Sigmoid colon (tissue), 7 donors: ENCODE results near the gene PTPRZ1. TPM values are rescaled to one million over a fixed set of nuclear protein-coding genes. Genes with fewer than 3 reads are reported as not detected.

Experiments used
- DNase-seq: peaks from one replicate; pipeline ENCODE4 v3.0.0-alpha.2; 2019
- H3K27ac ChIP-seq, 4 donors: fragments of 200-600 bp; sonication (generic); one replicate each; pipeline ENCODE4 v1.5.1; 2016 to 2019; ENCODE audit warnings: mild to moderate bottlenecking in 1 of 4
- H3K27me3 ChIP-seq, 3 donors: fragments of 200-600 bp; sonication (generic); one replicate each; pipeline ENCODE4 v1.5.1; 2019; ENCODE audit warnings: mild to moderate bottlenecking in 1 of 3
- H3K36me3 ChIP-seq, 4 donors: fragments of 200-600 bp; sonication (generic); one replicate each; pipeline ENCODE4 v1.5.1; 2016 to 2019
- H3K4me1 ChIP-seq, 4 donors: fragments of 200-600 bp; sonication (generic); one replicate each; pipeline ENCODE4 v1.5.1; 2017 to 2019
- H3K4me3 ChIP-seq, 4 donors: fragments of 200-600 bp; sonication (generic); one replicate each; pipeline ENCODE4 v1.5.1; 2017 to 2019; ENCODE audit warnings: mild to moderate bottlenecking in 2 of 4, moderate library complexity in 1 of 4
- H3K9me3 ChIP-seq, 4 donors: fragments of 200-600 bp in 3 of 4; sonication (generic) in 3 of 4; one replicate each; pipeline versions ENCODE4 v1.5.1 to v1.6.1; 2013 to 2019
- EP300 ChIP-seq, 4 donors: sonication (generic); formaldehyde crosslinking; IDR thresholded peaks; one replicate each; pipeline ENCODE4 v1.6.1; 2017; ENCODE audit warnings: antibody characterized with exemption in 4 of 4
- POLR2A ChIP-seq, 2 donors: fragments of 450-650 bp; IDR thresholded peaks; one replicate each; pipeline ENCODE4 v1.6.1; 2016; ENCODE audit warnings: antibody characterized with exemption in 2 of 2, mild to moderate bottlenecking in 2 of 2, moderate library complexity in 2 of 2
- POLR2AphosphoS5 ChIP-seq, 4 donors: sonication (generic); formaldehyde crosslinking; IDR thresholded peaks; one replicate each; pipeline ENCODE4 v1.6.1; 2017; ENCODE audit warnings: antibody characterized with exemption in 4 of 4
- WGBS, 2 donors: extraction: QIAGEN DNeasy Blood & Tissue Kit; methylation state at CpG; one replicate each; pipeline ENCODE4 v1.1.7; 2013; 5-methylcytosine and 5-hydroxymethylcytosine counted together
- intact Hi-C: fragments of 100-400 bp; cut with DNase I; formaldehyde crosslinking; loops from one replicate; pipeline ENCODE4 v1.15.1; 2023
- polyA plus RNA-seq, 3 donors: library from polyadenylated mRNA; stranded (reverse); fragments of 200-250 nt; gene quantifications; one replicate each; pipeline ENCODE4 v1.2.3, GENCODE V29; 2013
- total RNA-seq, 4 donors: library from RNA; depleted of rRNA; stranded (reverse); fragments of >200 nt; gene quantifications; one replicate each; pipeline ENCODE4 v1.1.0, GENCODE V29; 2016
- TF ChIP-seq, protein P1 (sequence below), 4 experiments: fragments of 450-650 bp in 3 of 4; fragments of 200-600 bp in 1 of 4; IDR thresholded peaks; one replicate each; pipeline ENCODE4 v1.5.1; 2016 to 2019; ENCODE audit warnings: antibody characterized with exemption in 4 of 4, mild to moderate bottlenecking in 3 of 4, moderate library complexity in 2 of 4
- donor health status: healthy with polysubstance abuse.
- donor health status: Bipolar disorder and iron deficiency.
- donor health status: healthy.

PTPRZ1 gene
- total and polyA plus RNA-seq, 7 donors = under 0.01 to 19.4 (median 6.7) TPM; not detected in 1

DNA sequence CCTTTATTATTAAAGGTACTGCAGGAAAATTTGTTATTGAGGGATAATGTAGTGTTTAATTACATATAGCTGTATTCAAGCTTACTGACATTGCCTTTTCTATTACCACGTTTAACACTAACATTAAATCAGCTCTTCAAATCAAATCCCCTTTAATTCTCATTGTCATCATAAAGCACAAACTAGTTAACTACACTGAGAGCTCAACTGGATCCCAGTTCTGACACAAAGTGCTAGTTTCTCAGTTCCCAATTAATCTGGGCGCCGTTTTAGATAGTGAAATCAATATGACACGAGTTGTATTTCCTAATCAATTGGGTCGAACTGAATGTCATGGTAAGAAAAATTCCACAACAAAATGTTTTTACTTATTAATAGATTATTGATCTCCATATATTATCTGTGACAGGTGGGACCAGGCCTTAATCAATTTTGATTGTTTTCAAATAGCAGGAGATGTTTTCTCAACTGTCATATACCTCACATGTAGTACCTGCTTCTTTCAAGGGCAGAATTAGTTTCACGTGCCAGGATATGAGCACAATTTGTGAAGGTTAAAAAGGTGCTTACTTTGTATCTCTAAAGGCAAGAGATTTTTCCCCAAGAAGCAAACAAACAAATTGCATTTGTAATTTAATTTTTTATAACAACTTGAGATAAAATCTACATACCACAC lies 200.1 kb downstream of the PTPRZ1 start:
- 86 to 89% methylated on average over 6 of the region's 6 CpGs for WGBS, 2 donors
- intact Hi-C loops = no loop called here

DNA sequence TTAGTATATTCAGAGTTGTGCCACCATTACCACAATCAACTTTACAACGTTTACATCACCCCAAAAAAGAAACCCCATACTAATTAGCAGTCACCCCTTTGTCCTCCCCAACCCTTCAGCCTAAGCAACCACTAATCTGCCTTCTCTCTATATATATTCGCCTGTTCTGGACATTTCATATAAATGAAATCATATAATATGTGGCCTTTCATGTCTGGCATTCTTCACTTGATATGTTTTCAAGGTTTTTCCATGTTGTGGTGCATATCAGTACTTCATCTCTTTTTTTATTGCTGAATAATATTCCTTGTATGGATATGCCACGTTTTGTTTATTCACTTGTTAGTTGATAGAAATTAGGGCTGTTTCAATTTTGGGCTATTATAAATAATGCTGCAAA lies 200.7 kb downstream of the PTPRZ1 start:
- intact Hi-C loops = no loop called here
- Histone ChIP-seq H3K4me1 (no peaks in the 10 kb centered on the region), H3K27me3 (no peaks in the 10 kb centered on the region), H3K4me3 (no peak overlapping the region), H3K36me3 (peaks cover 0 to 51% (median 12%) of the 10 kb centered on the region in 4 donors), H3K27ac (no peak overlapping the region), H3K9me3 (peaks cover 0 to 2% (median 0%) of the 10 kb centered on the region in 4 donors)
- TF ChIP-seq EP300 (IDR thresholded peaks at IDR 0.05) = no peak
- TF ChIP-seq POLR2A (IDR thresholded peaks at IDR 0.05) = no peak
- TF ChIP-seq, protein P1, sequence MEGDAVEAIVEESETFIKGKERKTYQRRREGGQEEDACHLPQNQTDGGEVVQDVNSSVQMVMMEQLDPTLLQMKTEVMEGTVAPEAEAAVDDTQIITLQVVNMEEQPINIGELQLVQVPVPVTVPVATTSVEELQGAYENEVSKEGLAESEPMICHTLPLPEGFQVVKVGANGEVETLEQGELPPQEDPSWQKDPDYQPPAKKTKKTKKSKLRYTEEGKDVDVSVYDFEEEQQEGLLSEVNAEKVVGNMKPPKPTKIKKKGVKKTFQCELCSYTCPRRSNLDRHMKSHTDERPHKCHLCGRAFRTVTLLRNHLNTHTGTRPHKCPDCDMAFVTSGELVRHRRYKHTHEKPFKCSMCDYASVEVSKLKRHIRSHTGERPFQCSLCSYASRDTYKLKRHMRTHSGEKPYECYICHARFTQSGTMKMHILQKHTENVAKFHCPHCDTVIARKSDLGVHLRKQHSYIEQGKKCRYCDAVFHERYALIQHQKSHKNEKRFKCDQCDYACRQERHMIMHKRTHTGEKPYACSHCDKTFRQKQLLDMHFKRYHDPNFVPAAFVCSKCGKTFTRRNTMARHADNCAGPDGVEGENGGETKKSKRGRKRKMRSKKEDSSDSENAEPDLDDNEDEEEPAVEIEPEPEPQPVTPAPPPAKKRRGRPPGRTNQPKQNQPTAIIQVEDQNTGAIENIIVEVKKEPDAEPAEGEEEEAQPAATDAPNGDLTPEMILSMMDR (IDR thresholded peaks at IDR 0.05) = no peak
- TF ChIP-seq POLR2AphosphoS5 (IDR thresholded peaks at IDR 0.05) = no peak
- WGBS, 2 donors = 62 to 70% methylated on average over 3 of the region's 3 CpGs
- DNase-seq = no peak

More for the DNA sequence above, 200.1 kb downstream of the PTPRZ1 start:
- H3K9me3 ChIP-seq = peaks cover 0 to 2% (median 0%) of the 10 kb centered on the region in 4 donors
- no peak overlapping the region for H3K4me3 ChIP-seq
- TF ChIP-seq EP300 (IDR thresholded peaks at IDR 0.05) (no peak), POLR2AphosphoS5 (IDR thresholded peaks at IDR 0.05) (no peak), POLR2A (IDR thresholded peaks at IDR 0.05) (no peak)
- TF ChIP-seq, protein P1 (IDR thresholded peaks at IDR 0.05) = no peak
- H3K27me3 ChIP-seq = no peaks in the 10 kb centered on the region
- no peak overlapping the region for H3K27ac ChIP-seq
- H3K36me3 ChIP-seq = peaks cover 0 to 45% (median 11%) of the 10 kb centered on the region in 4 donors
- DNase-seq = no peak
- H3K4me1 ChIP-seq = no peaks in the 10 kb centered on the region

DNA sequence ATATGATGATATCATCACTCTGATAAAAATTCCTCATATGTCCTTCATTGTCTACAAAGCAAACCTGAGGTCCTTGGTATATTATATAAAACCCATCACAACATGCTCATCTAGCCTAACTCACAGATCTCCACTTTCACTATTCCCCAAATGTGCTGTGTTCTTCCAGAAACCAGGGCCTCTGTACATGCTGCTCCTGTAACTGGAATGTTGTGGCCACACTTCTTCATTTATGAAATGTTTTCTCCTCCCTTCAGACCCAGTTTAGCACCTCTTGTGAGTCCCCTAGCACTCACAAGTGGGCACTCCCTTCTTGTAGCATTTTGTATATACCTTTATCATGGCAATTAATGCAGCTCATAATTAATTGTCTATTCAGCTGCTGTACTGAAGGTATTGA lies 209.2 kb downstream of the PTPRZ1 start:
- H3K27ac ChIP-seq = no peak overlapping the region
- H3K9me3 ChIP-seq = peaks cover 0 to 2% (median 0%) of the 10 kb centered on the region in 4 donors
- H3K4me1 ChIP-seq = no peaks in the 10 kb centered on the region
- H3K27me3 ChIP-seq = no peaks in the 10 kb centered on the region
- intact Hi-C loops = no loop called here
- no peak overlapping the region for H3K4me3 ChIP-seq
- H3K36me3 ChIP-seq = peaks cover 0 to 73% (median 10%) of the 10 kb centered on the region in 4 donors
- DNase-seq = no peak
- TF ChIP-seq POLR2AphosphoS5 (IDR thresholded peaks at IDR 0.05) = no peak
- no peak for TF ChIP-seq EP300 (IDR thresholded peaks at IDR 0.05)
- TF ChIP-seq POLR2A (IDR thresholded peaks at IDR 0.05) = no peak
- TF ChIP-seq, protein P1 (IDR thresholded peaks at IDR 0.05) = no peak

DNA sequence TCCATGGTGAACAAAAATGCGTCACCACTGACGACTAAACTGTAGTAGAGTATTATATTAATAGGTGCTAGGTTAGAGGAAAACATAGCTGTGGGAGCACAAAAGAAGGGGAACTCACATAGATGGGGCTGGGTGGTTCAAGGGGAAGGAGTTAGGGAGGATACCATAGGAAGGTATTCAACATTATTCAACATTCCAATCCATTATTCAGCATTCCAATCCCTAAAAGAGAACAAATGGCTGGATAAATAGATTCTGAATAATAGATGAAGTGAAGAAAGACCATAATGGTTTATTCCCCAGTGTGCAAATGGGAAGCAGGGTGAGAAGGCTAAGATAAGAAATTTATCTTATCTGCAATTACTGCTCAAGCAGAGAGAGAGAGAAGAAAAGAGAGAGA lies 209.7 kb downstream of the PTPRZ1 start:
- H3K9me3 ChIP-seq = no peaks in the 10 kb centered on the region
- 93 to 96% methylated on average over 2 of the region's 2 CpGs for WGBS, 2 donors
- no peaks in the 10 kb centered on the region for H3K4me1 ChIP-seq
- no peak for DNase-seq
- intact Hi-C loops = no loop called here
- peaks cover 0 to 71% (median 8%) of the 10 kb centered on the region in 4 donors for H3K36me3 ChIP-seq
- H3K4me3 ChIP-seq = no peak overlapping the region
- no peak for TF ChIP-seq POLR2AphosphoS5 (IDR thresholded peaks at IDR 0.05)
- TF ChIP-seq EP300 (IDR thresholded peaks at IDR 0.05) = no peak
- TF ChIP-seq, protein P1 (IDR thresholded peaks at IDR 0.05) = no peak
- TF ChIP-seq POLR2A (IDR thresholded peaks at IDR 0.05) = no peak
- no peak overlapping the region for H3K27ac ChIP-seq
- H3K27me3 ChIP-seq = no peaks in the 10 kb centered on the region
